SK-N-SH (cell line): ENCODE data around the gene SLC39A7. TPM values are rescaled to one million over a fixed set of nuclear protein-coding genes. Genes with fewer than 3 reads are reported as not detected.

ENCODE experiments used
- CTCF ChIA-PET: fragments of 300-600, 350-600 bp; formaldehyde crosslinking; extraction: SDS; loops from one replicate; lab custom pipeline; 2021; lab: Yijun Ruan, JAX
- POLR2A ChIA-PET: fragments of 350-600 bp; sonication (Branson Sonifier 250); formaldehyde crosslinking; extraction: SDS; loops from one replicate; lab custom pipeline; 2020; ENCODE audit warnings: antibody characterized with exemption, inconsistent platforms; lab: Yijun Ruan, JAX
- DNase-seq: peaks from one replicate; pipeline ENCODE4 v3.0.0; 2012
- H2AFZ ChIP-seq: fragments of 200-600 bp; sonication (generic); 2 replicates; pipeline ENCODE4 v1.8.1; 2016; ENCODE audit warnings: antibody characterized with exemption, mild to moderate bottlenecking, low read depth
- H3F3A ChIP-seq: fragments of 200-600 bp; sonication (generic); replicated peaks from 2 replicates; pipeline ENCODE3; 2016; ENCODE audit warnings: antibody characterized with exemption, mild to moderate bottlenecking; ENCODE audit not compliant: insufficient read depth
- H3K27ac ChIP-seq, 2 experiments: fragments of 200-500 bp in 1 of 2; fragments of 200-600 bp in 1 of 2; sonication (Bioruptor generic) in 1 of 2; sonication (generic), shearing (Covaris generic) in 1 of 2; 2 replicates each; pipeline versions ENCODE4 v1.5.1 to v1.6.1; 2014 to 2016; ENCODE audit warnings: low read depth in 2 of 2, inconsistent platforms in 1 of 2, low read length in 1 of 2, mild to moderate bottlenecking in 1 of 2, mixed read lengths in 1 of 2
- H3K27me3 ChIP-seq: fragments of 200-600 bp; sonication (generic), shearing (Covaris generic); 2 replicates; pipeline ENCODE4 v1.6.1; 2016; ENCODE audit warnings: mixed run types; ENCODE audit not compliant: insufficient read depth
- H3K36me3 ChIP-seq, 2 experiments: fragments of 200-500 bp in 1 of 2; fragments of 200-600 bp in 1 of 2; sonication (Bioruptor generic) in 1 of 2; sonication (generic) in 1 of 2; replicated peaks in 1 of 2; 2 replicates each; pipeline versions ENCODE3 to v1.5.1; 2014 to 2016; ENCODE audit warnings: low read length in 1 of 2, mild to moderate bottlenecking in 1 of 2; ENCODE audit not compliant: insufficient read depth in 2 of 2, control insufficient read depth in 1 of 2
- H3K4me1 ChIP-seq, 2 experiments: fragments of 200-500 bp in 1 of 2; fragments of 200-600 bp in 1 of 2; sonication (Bioruptor generic) in 1 of 2; sonication (generic), shearing (Covaris generic) in 1 of 2; 2 replicates each; pipeline versions ENCODE4 v1.5.1 to v1.6.1; 2014 to 2016; ENCODE audit warnings: low read depth in 1 of 2, low read length in 1 of 2, mixed run types in 1 of 2; ENCODE audit not compliant: insufficient read depth in 2 of 2, control insufficient read depth in 1 of 2
- H3K4me2 ChIP-seq: fragments of 200-600 bp; sonication (generic), shearing (Covaris generic); 2 replicates; pipeline ENCODE4 v1.6.1; 2017; ENCODE audit warnings: mixed run types
- H3K4me3 ChIP-seq, 2 experiments: fragments of 200-500 bp in 1 of 2; fragments of 200-600 bp in 1 of 2; sonication (Bioruptor generic) in 1 of 2; sonication (generic), shearing (Covaris generic) in 1 of 2; 2 replicates each; pipeline versions ENCODE4 v1.5.1 to v1.8.1; 2014 to 2016; ENCODE audit warnings: low read depth in 2 of 2, inconsistent platforms in 1 of 2, low read length in 1 of 2, mild to moderate bottlenecking in 1 of 2, mixed read lengths in 1 of 2, moderate library complexity in 1 of 2
- H3K79me2 ChIP-seq: fragments of 200-600 bp; sonication (generic); 2 replicates; pipeline ENCODE4 v1.8.1; 2017; ENCODE audit warnings: mild to moderate bottlenecking; ENCODE audit not compliant: insufficient read depth
- H3K9ac ChIP-seq: fragments of 200-600 bp; sonication (generic); 2 replicates; pipeline ENCODE4 v1.6.1; 2017; ENCODE audit warnings: mixed run types
- H3K9me2 ChIP-seq: fragments of 200-600 bp; sonication (generic); 2 replicates; pipeline ENCODE4 v1.6.1; 2017; ENCODE audit warnings: mixed run types
- H3K9me3 ChIP-seq: fragments of 200-600 bp; sonication (generic); 2 replicates; pipeline ENCODE4 v1.6.1; 2017; ENCODE audit warnings: mixed run types, mild to moderate bottlenecking, moderate library complexity
- H4K20me1 ChIP-seq: fragments of 200-600 bp; sonication (generic); 2 replicates; pipeline ENCODE4 v1.6.1; 2017; ENCODE audit warnings: mild to moderate bottlenecking, mixed run types; ENCODE audit not compliant: insufficient read depth
- ELF1 ChIP-seq: IDR thresholded peaks from 2 replicates; pipeline ENCODE4 v1.4.0; 2012
- FOSL2 ChIP-seq: IDR thresholded peaks from 2 replicates; pipeline ENCODE4 v1.4.0; 2012; ENCODE audit warnings: low read depth, mild to moderate bottlenecking, moderate library complexity, borderline replicate concordance
- FOXM1 ChIP-seq: IDR thresholded peaks from 2 replicates; pipeline ENCODE4 v1.4.0; 2012; ENCODE audit warnings: low read depth, mild to moderate bottlenecking
- GATA2 ChIP-seq: sonication (generic); formaldehyde crosslinking; IDR thresholded peaks from 2 replicates; pipeline ENCODE4 v1.5.0; 2020; ENCODE audit warnings: mild to moderate bottlenecking, missing genetic modification reagents
- JUND ChIP-seq: IDR thresholded peaks from 2 replicates; pipeline ENCODE4 v1.4.0; 2012
- MEF2A ChIP-seq: IDR thresholded peaks from 2 replicates; pipeline ENCODE4 v1.4.0; 2012; ENCODE audit warnings: low read depth, borderline replicate concordance
- NFIC ChIP-seq: IDR thresholded peaks from 2 replicates; pipeline ENCODE4 v1.4.0; 2012; ENCODE audit warnings: borderline replicate concordance
- RCOR1 ChIP-seq: fragments of 150-350 bp; IDR thresholded peaks from 2 replicates; pipeline ENCODE4 v1.6.1; 2017; ENCODE audit warnings: antibody characterized with exemption, low read length
- SIN3A ChIP-seq: IDR thresholded peaks from 2 replicates; pipeline ENCODE4 v1.6.1; 2012; ENCODE audit warnings: low read depth, mild to moderate bottlenecking, low read length, moderate library complexity, borderline replicate concordance
- SMC3 ChIP-seq: IDR thresholded peaks from 2 replicates; pipeline ENCODE4 v1.6.1; 2012; ENCODE audit warnings: low read depth, low read length, improper control_type of control experiment
- TCF12 ChIP-seq: IDR thresholded peaks from 2 replicates; pipeline ENCODE4 v1.4.0; 2012
- WGBS: methylation state at CpG from one replicate; pipeline ENCODE4 v1.1.6; 2017; ENCODE audit warnings: low lambda C conversion rate; 5-methylcytosine and 5-hydroxymethylcytosine counted together
- polyA plus RNA-seq, 3 experiments: library from polyadenylated mRNA; depleted of rRNA; stranded (reverse); fragments of >200 nt; gene quantifications; 2 replicates each; pipeline ENCODE4 v1.2.3, GENCODE V29; 2012
- TF ChIP-seq, protein P1 (sequence below): IDR thresholded peaks from 2 replicates; pipeline ENCODE4 v1.6.1; 2012; ENCODE audit warnings: mild to moderate bottlenecking, low read depth, low read length, moderate library complexity
- TF ChIP-seq, protein P2 (sequence below): IDR thresholded peaks from 2 replicates; pipeline ENCODE4; 2012
- TF ChIP-seq, protein P3 (sequence below): IDR thresholded peaks from 2 replicates; pipeline ENCODE4 v1.4.0; 2012; ENCODE audit warnings: low read depth, borderline replicate concordance
- TF ChIP-seq, protein P4 (sequence below): fragments of 200-600 bp; sonication (generic); IDR thresholded peaks from 2 replicates; pipeline ENCODE4 v1.6.1; 2017; ENCODE audit warnings: antibody characterized with exemption, mild to moderate bottlenecking, moderate library complexity

The SLC39A7 gene
- polyA plus RNA-seq, 1 of the 3 experiments (the other 2 are of a cell fraction) = 129 TPM

DNA sequence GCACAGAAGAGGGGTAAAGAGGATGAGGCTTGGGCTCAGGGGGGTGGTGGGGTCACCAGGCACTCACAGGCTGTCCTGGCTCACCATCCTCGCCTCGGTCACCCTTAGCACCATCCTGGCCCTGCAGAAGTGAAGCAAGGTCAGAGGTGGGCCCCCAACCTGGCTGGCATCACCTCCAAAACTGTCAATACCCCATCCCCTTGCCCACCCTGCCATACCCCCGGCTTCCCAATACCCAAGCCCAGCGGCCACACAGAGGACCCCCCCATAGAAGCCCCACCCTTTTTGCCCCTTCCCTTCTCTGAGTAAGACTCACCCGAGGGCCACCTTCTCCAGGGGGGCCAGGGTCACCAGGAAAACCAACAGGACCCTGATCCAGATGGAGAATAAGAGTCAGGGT is 32.0 kb upstream of the SLC39A7 start:
- Histone ChIP-seq H3K9me2 (no peaks in the 10 kb centered on the region), H3K9me3 (no peaks in the 10 kb centered on the region), H3K4me1 (no peaks in the 10 kb centered on the region), H3F3A (no peaks in the 10 kb centered on the region), H3K4me3 (no peak overlapping the region), H3K4me2 (no peak overlapping the region), H3K9ac (no peak overlapping the region), H3K36me3 (no peaks in the 10 kb centered on the region), H2AFZ (no peak overlapping the region), H3K27ac (no peak overlapping the region), H4K20me1 (no peaks in the 10 kb centered on the region), H3K79me2 (no peaks in the 10 kb centered on the region), H3K27me3 (no peaks in the 10 kb centered on the region)
- TF ChIP-seq, protein P1, sequence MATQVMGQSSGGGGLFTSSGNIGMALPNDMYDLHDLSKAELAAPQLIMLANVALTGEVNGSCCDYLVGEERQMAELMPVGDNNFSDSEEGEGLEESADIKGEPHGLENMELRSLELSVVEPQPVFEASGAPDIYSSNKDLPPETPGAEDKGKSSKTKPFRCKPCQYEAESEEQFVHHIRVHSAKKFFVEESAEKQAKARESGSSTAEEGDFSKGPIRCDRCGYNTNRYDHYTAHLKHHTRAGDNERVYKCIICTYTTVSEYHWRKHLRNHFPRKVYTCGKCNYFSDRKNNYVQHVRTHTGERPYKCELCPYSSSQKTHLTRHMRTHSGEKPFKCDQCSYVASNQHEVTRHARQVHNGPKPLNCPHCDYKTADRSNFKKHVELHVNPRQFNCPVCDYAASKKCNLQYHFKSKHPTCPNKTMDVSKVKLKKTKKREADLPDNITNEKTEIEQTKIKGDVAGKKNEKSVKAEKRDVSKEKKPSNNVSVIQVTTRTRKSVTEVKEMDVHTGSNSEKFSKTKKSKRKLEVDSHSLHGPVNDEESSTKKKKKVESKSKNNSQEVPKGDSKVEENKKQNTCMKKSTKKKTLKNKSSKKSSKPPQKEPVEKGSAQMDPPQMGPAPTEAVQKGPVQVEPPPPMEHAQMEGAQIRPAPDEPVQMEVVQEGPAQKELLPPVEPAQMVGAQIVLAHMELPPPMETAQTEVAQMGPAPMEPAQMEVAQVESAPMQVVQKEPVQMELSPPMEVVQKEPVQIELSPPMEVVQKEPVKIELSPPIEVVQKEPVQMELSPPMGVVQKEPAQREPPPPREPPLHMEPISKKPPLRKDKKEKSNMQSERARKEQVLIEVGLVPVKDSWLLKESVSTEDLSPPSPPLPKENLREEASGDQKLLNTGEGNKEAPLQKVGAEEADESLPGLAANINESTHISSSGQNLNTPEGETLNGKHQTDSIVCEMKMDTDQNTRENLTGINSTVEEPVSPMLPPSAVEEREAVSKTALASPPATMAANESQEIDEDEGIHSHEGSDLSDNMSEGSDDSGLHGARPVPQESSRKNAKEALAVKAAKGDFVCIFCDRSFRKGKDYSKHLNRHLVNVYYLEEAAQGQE = no peak
- TF ChIP-seq FOSL2 (no peak), RCOR1 (no peak), NFIC (no peak), FOXM1 (no peak), ELF1 (no peak), SMC3 (no peak), MEF2A (no peak), GATA2 (CRISPR knock-in tag) (no peak), JUND (no peak), SIN3A (no peak), TCF12 (no peak)
- TF ChIP-seq, protein P2, sequence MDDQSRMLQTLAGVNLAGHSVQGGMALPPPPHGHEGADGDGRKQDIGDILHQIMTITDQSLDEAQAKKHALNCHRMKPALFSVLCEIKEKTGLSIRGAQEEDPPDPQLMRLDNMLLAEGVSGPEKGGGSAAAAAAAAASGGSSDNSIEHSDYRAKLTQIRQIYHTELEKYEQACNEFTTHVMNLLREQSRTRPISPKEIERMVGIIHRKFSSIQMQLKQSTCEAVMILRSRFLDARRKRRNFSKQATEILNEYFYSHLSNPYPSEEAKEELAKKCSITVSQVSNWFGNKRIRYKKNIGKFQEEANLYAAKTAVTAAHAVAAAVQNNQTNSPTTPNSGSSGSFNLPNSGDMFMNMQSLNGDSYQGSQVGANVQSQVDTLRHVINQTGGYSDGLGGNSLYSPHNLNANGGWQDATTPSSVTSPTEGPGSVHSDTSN = no peak
- TF ChIP-seq, protein P3, sequence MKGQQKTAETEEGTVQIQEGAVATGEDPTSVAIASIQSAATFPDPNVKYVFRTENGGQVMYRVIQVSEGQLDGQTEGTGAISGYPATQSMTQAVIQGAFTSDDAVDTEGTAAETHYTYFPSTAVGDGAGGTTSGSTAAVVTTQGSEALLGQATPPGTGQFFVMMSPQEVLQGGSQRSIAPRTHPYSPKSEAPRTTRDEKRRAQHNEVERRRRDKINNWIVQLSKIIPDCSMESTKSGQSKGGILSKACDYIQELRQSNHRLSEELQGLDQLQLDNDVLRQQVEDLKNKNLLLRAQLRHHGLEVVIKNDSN = no peak
- TF ChIP-seq, protein P4, sequence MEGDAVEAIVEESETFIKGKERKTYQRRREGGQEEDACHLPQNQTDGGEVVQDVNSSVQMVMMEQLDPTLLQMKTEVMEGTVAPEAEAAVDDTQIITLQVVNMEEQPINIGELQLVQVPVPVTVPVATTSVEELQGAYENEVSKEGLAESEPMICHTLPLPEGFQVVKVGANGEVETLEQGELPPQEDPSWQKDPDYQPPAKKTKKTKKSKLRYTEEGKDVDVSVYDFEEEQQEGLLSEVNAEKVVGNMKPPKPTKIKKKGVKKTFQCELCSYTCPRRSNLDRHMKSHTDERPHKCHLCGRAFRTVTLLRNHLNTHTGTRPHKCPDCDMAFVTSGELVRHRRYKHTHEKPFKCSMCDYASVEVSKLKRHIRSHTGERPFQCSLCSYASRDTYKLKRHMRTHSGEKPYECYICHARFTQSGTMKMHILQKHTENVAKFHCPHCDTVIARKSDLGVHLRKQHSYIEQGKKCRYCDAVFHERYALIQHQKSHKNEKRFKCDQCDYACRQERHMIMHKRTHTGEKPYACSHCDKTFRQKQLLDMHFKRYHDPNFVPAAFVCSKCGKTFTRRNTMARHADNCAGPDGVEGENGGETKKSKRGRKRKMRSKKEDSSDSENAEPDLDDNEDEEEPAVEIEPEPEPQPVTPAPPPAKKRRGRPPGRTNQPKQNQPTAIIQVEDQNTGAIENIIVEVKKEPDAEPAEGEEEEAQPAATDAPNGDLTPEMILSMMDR = no peak
- CTCF ChIA-PET = interaction anchor here (1.2 kb wide), 1 partner anchor 80 kb away, joined by 3 read pairs; no protein-coding TSS in a partner anchor
- POLR2A ChIA-PET = no interaction called here
- WGBS = 27% methylated on average over 2 of the region's 5 CpGs
- no peak for DNase-seq
